Lower lobe of right lung (tissue), 2 donors: ENCODE data around the gene PPARA. TPM values are rescaled to one million over a fixed set of nuclear protein-coding genes. Genes with fewer than 3 reads are reported as not detected.
A peak's percentile ranks its signal among the peaks of the same experiment; 100 is the strongest.

Experiments
- ATAC-seq, 2 donors: fragments of 200-7000 bp; cut with Tn5 transposase; one replicate each; pipeline ENCODE4 v1.9.1; 2020 to 2022; ENCODE audit warnings: mild to moderate bottlenecking in 2 of 2, moderate library complexity in 2 of 2
- DNase-seq: peaks from one replicate; pipeline ENCODE4 v3.0.0-alpha.2; 2020
- H3K27ac ChIP-seq: fragments of 200-600 bp; one replicate; pipeline ENCODE4 v1.8.0; 2022
- H3K27me3 ChIP-seq: fragments of 200-600 bp; one replicate; pipeline ENCODE4 v1.8.0; 2022; ENCODE audit warnings: low read depth
- H3K36me3 ChIP-seq: fragments of 200-600 bp; one replicate; pipeline ENCODE4 v1.8.0; 2022; ENCODE audit warnings: mild to moderate bottlenecking
- H3K4me1 ChIP-seq: fragments of 200-600 bp; one replicate; pipeline ENCODE4 v1.8.0; 2022
- H3K4me3 ChIP-seq: fragments of 200-600 bp; one replicate; pipeline ENCODE4 v1.8.0; 2022; ENCODE audit warnings: mild to moderate bottlenecking
- H3K9me3 ChIP-seq: fragments of 200-600 bp; one replicate; pipeline ENCODE4 v1.8.0; 2022
- CTCF ChIP-seq: fragments of 200-600 bp; IDR thresholded peaks from one replicate; pipeline ENCODE4 v1.8.0; 2022; ENCODE audit warnings: antibody characterized with exemption, mild to moderate bottlenecking
- intact Hi-C: fragments of 100-400 bp; cut with DNase I; formaldehyde crosslinking; loops from one replicate; pipeline ENCODE4 v1.11.0; 2022
- total RNA-seq: library from RNA; stranded (reverse); fragmentation: NEBNext Ultra II Directional; extraction: Animal tissue kit (Norgen Biotek cat#: 25700); gene quantifications from one replicate; pipeline ENCODE4 v1.2.1, GENCODE V29; 2021
- donor health status: DM: no; HTN: yes; CAD: no; lungs with severe emphysema.

Gene PPARA
- total RNA-seq, 1 donor from 2014 or later, result 20.5 TPM

- Histone ChIP-seq H3K27me3 (no peaks in the 10 kb centered on the region), H3K27ac (peak overlapping the region; percentile 83), H3K4me1 (peaks cover 88% of the 10 kb centered on the region), H3K9me3 (no peaks in the 10 kb centered on the region), H3K4me3 (no peak overlapping the region), H3K36me3 (peaks cover 87% of the 10 kb centered on the region)
- no peak for DNase-seq
- intact Hi-C loops, result no loop called here
- TF ChIP-seq CTCF, result no peak
- ATAC-seq, result no peak
These were observed 42.4 kb upstream of the PPARA start for GRCh38 chr22:46107753-46108563.

GRCh38 chr22:46108564-46109473 is 41.5 kb upstream of the PPARA start:
- Histone ChIP-seq H3K4me3 (no peak overlapping the region), H3K4me1 (peaks cover 88% of the 10 kb centered on the region), H3K27ac (peak overlapping the region; percentile 83), H3K9me3 (no peaks in the 10 kb centered on the region), H3K36me3 (peaks cover 85% of the 10 kb centered on the region), H3K27me3 (no peaks in the 10 kb centered on the region)
- no peak for TF ChIP-seq CTCF
- DNase-seq, result no peak
- intact Hi-C loops, result no loop called here
- peak; percentile 32 to 43 for ATAC-seq

- ATAC-seq, result no peak
- no peaks in the 10 kb centered on the region for H3K27me3 ChIP-seq
- DNase-seq, result no peak
- H3K9me3 ChIP-seq, result no peaks in the 10 kb centered on the region
- H3K4me3 ChIP-seq, result no peak overlapping the region
- peaks cover 84% of the 10 kb centered on the region for H3K4me1 ChIP-seq
- intact Hi-C loops, result loop anchor here (10.0 kb wide), 1 partner anchor 105 kb away; no protein-coding TSS in a partner anchor
- no peak for TF ChIP-seq CTCF
- peaks cover 81% of the 10 kb centered on the region for H3K36me3 ChIP-seq
- H3K27ac ChIP-seq, result peak overlapping the region; percentile 83
These were observed 40.8 kb upstream of the PPARA start for GRCh38 chr22:46109474-46110003.

GRCh38 chr22:46110215-46110614 is 40.1 kb upstream of the PPARA start:
- no peak for ATAC-seq
- Histone ChIP-seq H3K4me3 (no peak overlapping the region), H3K27ac (peak overlapping the region; percentile 83), H3K27me3 (no peaks in the 10 kb centered on the region), H3K36me3 (peaks cover 74% of the 10 kb centered on the region), H3K4me1 (peaks cover 77% of the 10 kb centered on the region), H3K9me3 (no peaks in the 10 kb centered on the region)
- TF ChIP-seq CTCF, result no peak
- intact Hi-C loops, result loop anchor here (10.0 kb wide), 1 partner anchor 105 kb away; no protein-coding TSS in a partner anchor
- DNase-seq, result no peak

- TF ChIP-seq CTCF, result no peak
- Histone ChIP-seq H3K4me1 (peaks cover 73% of the 10 kb centered on the region), H3K27ac (peak overlapping the region; percentile 36), H3K9me3 (no peaks in the 10 kb centered on the region), H3K4me3 (no peak overlapping the region), H3K36me3 (peaks cover 63% of the 10 kb centered on the region), H3K27me3 (no peaks in the 10 kb centered on the region)
- DNase-seq (no peak), ATAC-seq (no peak)
- intact Hi-C loops, result loop anchor here (10.0 kb wide), 1 partner anchor 107 kb away; no protein-coding TSS in a partner anchor
These were observed 38.5 kb upstream of the PPARA start for GRCh38 chr22:46111645-46112306.
